WTC11 (cell line): Measurements from ENCODE around the gene MTA2. TPM values are rescaled to one million over a fixed set of nuclear protein-coding genes. Genes with fewer than 3 reads are reported as not detected.

Source experiments
- CBFB ChIP-seq: sonication (generic); formaldehyde crosslinking; IDR thresholded peaks from 2 replicates; pipeline ENCODE4 v1.8.1; 2022; ENCODE audit warnings: mild to moderate bottlenecking, low read depth, missing genetic modification reagents
- CREM ChIP-seq: sonication (generic); formaldehyde crosslinking; IDR thresholded peaks from 2 replicates; pipeline ENCODE4 v1.8.1; 2022; ENCODE audit warnings: mild to moderate bottlenecking, missing genetic modification reagents, moderate library complexity
- EMX1 ChIP-seq: fragments of 250-450 bp; sonication (Bioruptor Pico); IDR thresholded peaks from 2 replicates; pipeline ENCODE4 v1.8.0; 2021; ENCODE audit warnings: mild to moderate bottlenecking
- ETV6 ChIP-seq: sonication (generic); formaldehyde crosslinking; IDR thresholded peaks from 2 replicates; pipeline ENCODE4 v1.8.1; 2022; ENCODE audit warnings: mild to moderate bottlenecking, missing genetic modification reagents
- FOXP1 ChIP-seq: sonication (generic); formaldehyde crosslinking; IDR thresholded peaks from 2 replicates; pipeline ENCODE4 v1.8.0; 2022; ENCODE audit warnings: missing genetic modification reagents, mild to moderate bottlenecking, moderate library complexity, borderline replicate concordance
- IRF2 ChIP-seq: sonication (generic); formaldehyde crosslinking; IDR thresholded peaks from 2 replicates; pipeline ENCODE4 v1.8.0; 2022; ENCODE audit warnings: low read depth, missing genetic modification reagents, borderline replicate concordance
- NFE2L1 ChIP-seq: sonication (generic); formaldehyde crosslinking; IDR thresholded peaks from 2 replicates; pipeline ENCODE4 v1.8.1; 2023; ENCODE audit warnings: missing genetic modification reagents
- NR2C2 ChIP-seq: sonication (generic); formaldehyde crosslinking; IDR thresholded peaks from 2 replicates; pipeline ENCODE4 v1.8.0; 2022; ENCODE audit warnings: mild to moderate bottlenecking, missing genetic modification reagents
- PRDM15 ChIP-seq: sonication (generic); formaldehyde crosslinking; IDR thresholded peaks from 2 replicates; pipeline ENCODE4 v1.8.0; 2022; ENCODE audit warnings: missing genetic modification reagents
- RORB ChIP-seq: fragments of 250-450 bp; sonication (Bioruptor Pico); IDR thresholded peaks from 2 replicates; pipeline ENCODE4 v1.9.0; 2021; ENCODE audit warnings: mild to moderate bottlenecking
- SMAD4 ChIP-seq: sonication (generic); formaldehyde crosslinking; IDR thresholded peaks from 2 replicates; pipeline ENCODE4 v1.8.0; 2022; ENCODE audit warnings: mild to moderate bottlenecking, missing genetic modification reagents
- SOX15 ChIP-seq: fragments of 250-450 bp; sonication (Bioruptor Pico); IDR thresholded peaks from 2 replicates; pipeline ENCODE4 v1.9.0; 2021; ENCODE audit warnings: mild to moderate bottlenecking
- SP1 ChIP-seq: sonication (generic); formaldehyde crosslinking; conservative IDR thresholded peaks from 2 replicates; pipeline ENCODE4 v1.8.1; 2022; ENCODE audit warnings: missing genetic modification reagents
- ZBTB43 ChIP-seq: sonication (generic); formaldehyde crosslinking; IDR thresholded peaks from 2 replicates; pipeline ENCODE4 v1.8.1; 2023; ENCODE audit warnings: mild to moderate bottlenecking, missing genetic modification reagents
- ZMAT4 ChIP-seq: fragments of 250-450 bp; sonication (Bioruptor Pico); IDR thresholded peaks from 2 replicates; pipeline ENCODE4 v1.9.0; 2021; ENCODE audit warnings: mild to moderate bottlenecking
- ZNF512 ChIP-seq: sonication (generic); formaldehyde crosslinking; IDR thresholded peaks from 2 replicates; pipeline ENCODE4 v1.8.1; 2022; ENCODE audit warnings: missing genetic modification reagents, borderline replicate concordance
- total RNA-seq: library from RNA; stranded (reverse); gene quantifications from 3 replicates; pipeline ENCODE4 v1.2.3, GENCODE V29; 2021
- TF ChIP-seq, protein P1 (sequence below): sonication (generic); formaldehyde crosslinking; IDR thresholded peaks from 2 replicates; pipeline ENCODE4 v1.8.1; 2023; ENCODE audit warnings: mild to moderate bottlenecking, missing genetic modification reagents, moderate library complexity
- TF ChIP-seq, protein P2 (sequence below): fragments of 250-450 bp; sonication (Bioruptor Pico); IDR thresholded peaks from 2 replicates; pipeline ENCODE4 v1.8.0; 2021; ENCODE audit warnings: mild to moderate bottlenecking
- TF ChIP-seq, protein P3 (sequence below): sonication (generic); formaldehyde crosslinking; IDR thresholded peaks from 2 replicates; pipeline ENCODE4 v1.8.0; 2023; ENCODE audit warnings: missing genetic modification reagents
- TF ChIP-seq, protein P4 (sequence below): sonication (generic); formaldehyde crosslinking; IDR thresholded peaks from 2 replicates; pipeline ENCODE4 v1.8.0; 2022; ENCODE audit warnings: mild to moderate bottlenecking, missing genetic modification reagents
- TF ChIP-seq, protein P5 (sequence below): sonication (generic); formaldehyde crosslinking; IDR thresholded peaks from 2 replicates; pipeline ENCODE4 v1.8.0; 2022; ENCODE audit warnings: mild to moderate bottlenecking, missing genetic modification reagents
- TF ChIP-seq, protein P6 (sequence below): sonication (generic); formaldehyde crosslinking; IDR thresholded peaks from 2 replicates; pipeline ENCODE4 v1.8.1; 2022; ENCODE audit warnings: low read depth, mild to moderate bottlenecking, moderate library complexity, missing genetic modification reagents, borderline replicate concordance

Gene MTA2
- total RNA-seq, 1 experiment from 2014 or later = 115 TPM

DNA sequence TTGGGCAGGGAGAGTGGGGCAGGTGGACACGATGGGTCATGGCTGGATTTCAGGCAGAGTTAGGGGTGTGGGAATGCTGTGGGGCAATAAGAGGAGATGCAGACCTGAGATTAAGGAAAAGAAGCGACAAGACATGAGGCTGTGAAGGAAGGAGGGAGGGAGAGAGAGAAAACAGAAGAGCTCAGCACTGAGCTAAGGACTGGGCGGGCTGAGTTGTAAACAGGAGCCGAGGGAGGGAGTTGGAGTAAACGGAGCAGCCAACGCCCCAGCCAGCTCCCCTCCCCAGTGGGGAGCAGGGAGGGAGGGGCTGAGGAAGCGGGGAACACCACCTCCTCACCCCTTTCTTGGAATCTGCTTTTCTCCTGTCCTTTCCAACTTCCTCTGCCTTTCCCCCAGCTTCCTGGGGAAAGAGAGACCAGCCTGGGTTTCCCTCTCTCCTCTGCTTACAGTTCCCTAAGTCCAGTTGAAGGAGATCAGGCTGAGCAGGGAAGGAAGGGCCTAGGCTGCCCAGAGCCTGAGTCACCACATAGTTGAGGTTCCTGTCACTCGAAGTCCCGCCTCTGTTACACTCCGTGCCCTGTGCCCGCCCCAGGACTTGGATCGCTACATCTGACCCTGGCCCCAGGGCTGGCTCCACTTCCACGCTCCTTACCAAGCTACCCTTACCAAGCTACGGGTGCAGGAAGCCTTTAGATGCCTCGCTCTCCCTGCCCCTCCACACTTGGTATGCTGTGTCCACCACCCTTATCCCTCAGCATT, 48.4 kb downstream of the MTA2 start (continued):
- TF ChIP-seq, protein P1, sequence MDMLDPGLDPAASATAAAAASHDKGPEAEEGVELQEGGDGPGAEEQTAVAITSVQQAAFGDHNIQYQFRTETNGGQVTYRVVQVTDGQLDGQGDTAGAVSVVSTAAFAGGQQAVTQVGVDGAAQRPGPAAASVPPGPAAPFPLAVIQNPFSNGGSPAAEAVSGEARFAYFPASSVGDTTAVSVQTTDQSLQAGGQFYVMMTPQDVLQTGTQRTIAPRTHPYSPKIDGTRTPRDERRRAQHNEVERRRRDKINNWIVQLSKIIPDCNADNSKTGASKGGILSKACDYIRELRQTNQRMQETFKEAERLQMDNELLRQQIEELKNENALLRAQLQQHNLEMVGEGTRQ = no peak
- TF ChIP-seq IRF2 (CRISPR knock-in tag) (no peak), EMX1 (CRISPR knock-in tag) (peak; percentile 17; the same call in 1 of the 2 replicates), RORB (CRISPR knock-in tag) (no peak), ETV6 (peak; percentile 17; the same call in 1 of the 2 replicates), ZNF512 (no peak), NR2C2 (CRISPR knock-in tag) (no peak), PRDM15 (CRISPR knock-in tag) (peak; percentile 72), NFE2L1 (CRISPR knock-in tag) (no peak), ZMAT4 (no peak), SMAD4 (CRISPR knock-in tag) (no peak), CREM (no peak), CBFB (CRISPR knock-in tag) (no peak), FOXP1 (CRISPR knock-in tag) (peak; percentile 84), SOX15 (CRISPR knock-in tag) (no peak), ZBTB43 (CRISPR knock-in tag) (no peak), SP1 (CRISPR knock-in tag) (peak; percentile 58; the same call in 1 of the 2 replicates)
- TF ChIP-seq, protein P2, sequence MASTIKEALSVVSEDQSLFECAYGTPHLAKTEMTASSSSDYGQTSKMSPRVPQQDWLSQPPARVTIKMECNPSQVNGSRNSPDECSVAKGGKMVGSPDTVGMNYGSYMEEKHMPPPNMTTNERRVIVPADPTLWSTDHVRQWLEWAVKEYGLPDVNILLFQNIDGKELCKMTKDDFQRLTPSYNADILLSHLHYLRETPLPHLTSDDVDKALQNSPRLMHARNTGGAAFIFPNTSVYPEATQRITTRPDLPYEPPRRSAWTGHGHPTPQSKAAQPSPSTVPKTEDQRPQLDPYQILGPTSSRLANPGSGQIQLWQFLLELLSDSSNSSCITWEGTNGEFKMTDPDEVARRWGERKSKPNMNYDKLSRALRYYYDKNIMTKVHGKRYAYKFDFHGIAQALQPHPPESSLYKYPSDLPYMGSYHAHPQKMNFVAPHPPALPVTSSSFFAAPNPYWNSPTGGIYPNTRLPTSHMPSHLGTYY (CRISPR knock-in tag) = no peak
- TF ChIP-seq, protein P3, sequence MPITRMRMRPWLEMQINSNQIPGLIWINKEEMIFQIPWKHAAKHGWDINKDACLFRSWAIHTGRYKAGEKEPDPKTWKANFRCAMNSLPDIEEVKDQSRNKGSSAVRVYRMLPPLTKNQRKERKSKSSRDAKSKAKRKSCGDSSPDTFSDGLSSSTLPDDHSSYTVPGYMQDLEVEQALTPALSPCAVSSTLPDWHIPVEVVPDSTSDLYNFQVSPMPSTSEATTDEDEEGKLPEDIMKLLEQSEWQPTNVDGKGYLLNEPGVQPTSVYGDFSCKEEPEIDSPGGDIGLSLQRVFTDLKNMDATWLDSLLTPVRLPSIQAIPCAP (CRISPR knock-in tag) = no peak
- TF ChIP-seq, protein P4, sequence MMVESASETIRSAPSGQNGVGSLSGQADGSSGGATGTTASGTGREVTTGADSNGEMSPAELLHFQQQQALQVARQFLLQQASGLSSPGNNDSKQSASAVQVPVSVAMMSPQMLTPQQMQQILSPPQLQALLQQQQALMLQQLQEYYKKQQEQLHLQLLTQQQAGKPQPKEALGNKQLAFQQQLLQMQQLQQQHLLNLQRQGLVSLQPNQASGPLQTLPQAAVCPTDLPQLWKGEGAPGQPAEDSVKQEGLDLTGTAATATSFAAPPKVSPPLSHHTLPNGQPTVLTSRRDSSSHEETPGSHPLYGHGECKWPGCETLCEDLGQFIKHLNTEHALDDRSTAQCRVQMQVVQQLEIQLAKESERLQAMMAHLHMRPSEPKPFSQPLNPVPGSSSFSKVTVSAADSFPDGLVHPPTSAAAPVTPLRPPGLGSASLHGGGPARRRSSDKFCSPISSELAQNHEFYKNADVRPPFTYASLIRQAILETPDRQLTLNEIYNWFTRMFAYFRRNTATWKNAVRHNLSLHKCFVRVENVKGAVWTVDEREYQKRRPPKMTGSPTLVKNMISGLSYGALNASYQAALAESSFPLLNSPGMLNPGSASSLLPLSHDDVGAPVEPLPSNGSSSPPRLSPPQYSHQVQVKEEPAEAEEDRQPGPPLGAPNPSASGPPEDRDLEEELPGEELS (CRISPR knock-in tag) = peak; percentile 80
- TF ChIP-seq, protein P5, sequence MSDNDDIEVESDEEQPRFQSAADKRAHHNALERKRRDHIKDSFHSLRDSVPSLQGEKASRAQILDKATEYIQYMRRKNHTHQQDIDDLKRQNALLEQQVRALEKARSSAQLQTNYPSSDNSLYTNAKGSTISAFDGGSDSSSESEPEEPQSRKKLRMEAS (CRISPR knock-in tag) = no peak
- TF ChIP-seq, protein P6, sequence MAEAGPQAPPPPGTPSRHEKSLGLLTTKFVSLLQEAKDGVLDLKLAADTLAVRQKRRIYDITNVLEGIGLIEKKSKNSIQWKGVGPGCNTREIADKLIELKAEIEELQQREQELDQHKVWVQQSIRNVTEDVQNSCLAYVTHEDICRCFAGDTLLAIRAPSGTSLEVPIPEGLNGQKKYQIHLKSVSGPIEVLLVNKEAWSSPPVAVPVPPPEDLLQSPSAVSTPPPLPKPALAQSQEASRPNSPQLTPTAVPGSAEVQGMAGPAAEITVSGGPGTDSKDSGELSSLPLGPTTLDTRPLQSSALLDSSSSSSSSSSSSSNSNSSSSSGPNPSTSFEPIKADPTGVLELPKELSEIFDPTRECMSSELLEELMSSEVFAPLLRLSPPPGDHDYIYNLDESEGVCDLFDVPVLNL (CRISPR knock-in tag) = no peak
- TF ChIP-seq, all 79 proteins: peak for 7
